Right cardiac atrium (tissue), 5 donors: ENCODE results near the gene WASF3. TPM values are rescaled to one million over a fixed set of nuclear protein-coding genes. Genes with fewer than 3 reads are reported as not detected.

Experiments
- ATAC-seq, 2 donors: fragments of 200-7000 bp; cut with Tn5 transposase; one replicate each; pipeline versions ENCODE4 v1.8.0 to v1.9.1; 2020; ENCODE audit warnings: moderate library complexity in 2 of 2, mild to moderate bottlenecking in 1 of 2
- DNase-seq, 3 donors: peaks; one replicate each; pipeline ENCODE4 v3.0.0-alpha.2; 2020
- H3K27ac ChIP-seq: one replicate; pipeline ENCODE4 v1.5.1; 2013; ENCODE audit warnings: mild to moderate bottlenecking, low read length, control low read depth, moderate library complexity
- H3K27me3 ChIP-seq: one replicate; pipeline ENCODE4 v1.6.1; 2013; ENCODE audit not compliant: control insufficient read depth, insufficient read depth
- H3K4me1 ChIP-seq: one replicate; pipeline ENCODE4 v1.6.1; 2013; ENCODE audit warnings: low read length; ENCODE audit not compliant: control insufficient read depth, insufficient read depth
- H3K4me3 ChIP-seq: one replicate; pipeline ENCODE4 v1.5.1; 2013; ENCODE audit warnings: low read length, control low read depth
- H3K9me3 ChIP-seq: one replicate; pipeline ENCODE4 v1.6.1; 2013; ENCODE audit warnings: low read length; ENCODE audit not compliant: control insufficient read depth
- WGBS: extraction: QIAGEN DNeasy Blood & Tissue Kit; methylation state at CpG from one replicate; pipeline ENCODE4 v1.1.7; 2013; 5-methylcytosine and 5-hydroxymethylcytosine counted together
- intact Hi-C, 4 donors: fragments of 100-400 bp; cut with DNase I; formaldehyde crosslinking; loops; one replicate each; pipeline versions ENCODE4 v1.11.0 to v1.14.0; 2022 to 2023
- polyA plus RNA-seq: library from polyadenylated mRNA; stranded (reverse); fragments of 200-250 nt; gene quantifications from one replicate; pipeline ENCODE4 v1.2.3, GENCODE V29; 2013
- total RNA-seq, 4 donors: library from RNA; stranded (reverse); fragmentation: NEBNext Ultra II Directional; extraction: Animal tissue kit (Norgen Biotek cat#: 25700); gene quantifications; one replicate each; pipeline ENCODE4 v1.2.1, GENCODE V29; 2021
- donor health status: healthy with polysubstance abuse.
- donor health status: DM: no; HTN: yes; CAD: no.
- donor health status: DM: no; HTN: no; CAD: no.
- donor health status: DM: no; HTN: yes; CAD: no; lungs with severe emphysema.
- donor health status: DM: yes; HTN: yes; CAD: no.

WASF3 gene
- total and polyA plus RNA-seq, 5 donors = 5.9 to 16.0 (median 13.9) TPM

GRCh38 chr13:26590951-26591350 lies 33.5 kb downstream of the WASF3 start:
- Histone ChIP-seq H3K4me1 (peaks cover 2% of the 10 kb centered on the region), H3K27ac (no peak overlapping the region), H3K27me3 (no peaks in the 10 kb centered on the region), H3K4me3 (no peak overlapping the region), H3K9me3 (no peaks in the 10 kb centered on the region)
- intact Hi-C loops = no loop called here
- DNase-seq (no peak), ATAC-seq (no peak)
- WGBS = 56% methylated on average over 4 of the region's 4 CpGs

DNA sequence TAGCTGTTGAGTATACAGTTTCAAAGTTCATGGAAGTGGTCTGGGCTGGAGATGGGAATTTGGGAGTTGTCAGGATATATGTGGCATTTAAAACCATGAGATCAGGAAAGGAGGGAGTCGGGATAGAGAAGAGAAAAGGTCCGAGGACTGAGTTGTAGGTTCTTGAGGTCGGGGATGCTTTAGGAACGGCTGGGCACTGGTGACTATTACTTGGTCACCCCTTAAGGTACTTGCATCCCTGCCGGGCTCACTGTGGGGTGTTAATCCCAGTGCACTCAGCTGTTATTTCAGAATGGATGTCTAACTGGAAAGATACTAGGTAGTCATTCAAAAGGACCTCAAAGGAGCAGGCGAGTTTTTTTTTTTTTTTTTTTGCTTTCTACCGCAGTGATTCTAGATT lies 34.2 kb downstream of the WASF3 start:
- intact Hi-C loops = no loop called here
- no peak for ATAC-seq
- WGBS = 85% methylated on average over 7 of the region's 7 CpGs
- no peaks in the 10 kb centered on the region for H3K27me3 ChIP-seq
- H3K4me1 ChIP-seq = peaks cover 2% of the 10 kb centered on the region
- H3K9me3 ChIP-seq = no peaks in the 10 kb centered on the region
- DNase-seq = no peak
- no peak overlapping the region for H3K4me3 ChIP-seq
- H3K27ac ChIP-seq = no peak overlapping the region

DNA sequence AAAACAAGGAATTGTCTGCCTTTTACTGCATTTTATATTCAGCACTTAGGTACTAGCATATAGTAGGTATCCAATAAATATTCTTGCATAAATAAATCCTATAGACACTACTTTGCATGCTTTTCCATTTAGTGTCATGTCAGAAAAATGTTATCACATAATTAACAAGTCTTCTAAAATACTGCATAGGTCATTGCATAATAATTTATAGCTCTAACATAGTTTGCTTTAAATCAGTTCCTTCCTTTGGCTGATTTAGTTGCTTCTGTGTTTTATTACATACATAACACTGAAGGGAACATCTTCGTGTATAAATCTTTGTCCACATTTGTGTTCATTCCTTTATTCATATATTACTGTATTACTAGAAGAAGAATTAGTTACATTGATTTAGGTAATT lies 36.2 kb downstream of the WASF3 start:
- H3K4me1 ChIP-seq = peaks cover 2% of the 10 kb centered on the region
- 87% methylated on average over 1 of the region's 1 CpG for WGBS
- DNase-seq (no peak), ATAC-seq (no peak)
- H3K27ac ChIP-seq = no peak overlapping the region
- no peaks in the 10 kb centered on the region for H3K9me3 ChIP-seq
- no peak overlapping the region for H3K4me3 ChIP-seq
- intact Hi-C loops = no loop called here
- H3K27me3 ChIP-seq = no peaks in the 10 kb centered on the region

GRCh38 chr13:26594363-26594762 lies 36.9 kb downstream of the WASF3 start:
- ATAC-seq = no peak
- intact Hi-C loops = no loop called here
- H3K4me1 ChIP-seq = no peaks in the 10 kb centered on the region
- WGBS = 62% methylated on average over 8 of the region's 8 CpGs
- no peak for DNase-seq
- H3K9me3 ChIP-seq = no peaks in the 10 kb centered on the region
- no peak overlapping the region for H3K4me3 ChIP-seq
- no peaks in the 10 kb centered on the region for H3K27me3 ChIP-seq
- no peak overlapping the region for H3K27ac ChIP-seq

DNA sequence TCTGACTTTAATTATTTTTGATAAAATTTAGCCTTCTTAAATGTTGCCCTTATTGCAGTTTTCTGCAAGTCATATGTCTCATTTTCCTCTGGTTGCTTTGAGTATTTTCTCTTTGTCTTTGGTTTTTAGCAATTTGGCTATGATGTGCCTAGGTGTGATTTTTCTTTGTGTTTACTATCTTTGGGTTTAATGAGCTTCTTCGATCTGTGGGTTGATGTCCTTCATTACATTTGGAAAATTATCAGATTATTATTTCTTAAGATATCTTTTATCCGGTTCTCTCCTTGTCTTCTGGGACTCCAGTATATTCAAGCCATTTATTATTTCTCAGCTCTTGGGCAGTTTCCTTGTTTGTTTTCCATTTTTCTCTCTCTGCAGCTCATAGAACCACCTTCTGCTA lies 39.0 kb downstream of the WASF3 start:
- no peaks in the 10 kb centered on the region for H3K27me3 ChIP-seq
- DNase-seq (no peak), ATAC-seq (no peak)
- intact Hi-C loops = no loop called here
- 94% methylated on average over 2 of the region's 2 CpGs for whole genome bisulfite sequencing
- H3K4me3 ChIP-seq = no peak overlapping the region
- no peak overlapping the region for H3K27ac ChIP-seq
- peaks cover 2% of the 10 kb centered on the region for H3K4me1 ChIP-seq
- no peaks in the 10 kb centered on the region for H3K9me3 ChIP-seq

DNA sequence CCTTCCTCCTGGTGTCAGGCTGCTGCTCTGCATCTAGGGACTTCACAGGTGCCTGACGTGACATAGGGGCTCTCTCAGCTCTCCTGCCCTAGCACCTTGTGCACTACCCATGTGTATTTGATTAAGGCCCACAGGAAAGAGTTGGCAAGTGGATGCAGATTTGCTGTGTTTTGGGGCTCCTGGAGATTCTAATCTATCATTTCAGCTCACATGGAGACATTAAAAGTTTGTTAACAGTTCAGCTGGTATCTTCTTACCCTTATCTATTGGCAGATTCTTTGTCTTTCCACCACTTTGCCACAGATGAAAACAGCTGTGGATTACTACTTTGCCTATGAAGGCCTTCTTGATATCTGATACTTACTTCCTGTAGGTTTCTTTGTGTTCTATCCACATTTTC lies 41.9 kb downstream of the WASF3 start:
- Histone ChIP-seq H3K9me3 (no peaks in the 10 kb centered on the region), H3K4me1 (peaks cover 2% of the 10 kb centered on the region), H3K4me3 (no peak overlapping the region), H3K27me3 (no peaks in the 10 kb centered on the region), H3K27ac (no peak overlapping the region)
- DNase-seq (no peak), ATAC-seq (no peak)
- intact Hi-C loops = no loop called here
- WGBS = 89% methylated on average over 1 of the region's 1 CpG

DNA sequence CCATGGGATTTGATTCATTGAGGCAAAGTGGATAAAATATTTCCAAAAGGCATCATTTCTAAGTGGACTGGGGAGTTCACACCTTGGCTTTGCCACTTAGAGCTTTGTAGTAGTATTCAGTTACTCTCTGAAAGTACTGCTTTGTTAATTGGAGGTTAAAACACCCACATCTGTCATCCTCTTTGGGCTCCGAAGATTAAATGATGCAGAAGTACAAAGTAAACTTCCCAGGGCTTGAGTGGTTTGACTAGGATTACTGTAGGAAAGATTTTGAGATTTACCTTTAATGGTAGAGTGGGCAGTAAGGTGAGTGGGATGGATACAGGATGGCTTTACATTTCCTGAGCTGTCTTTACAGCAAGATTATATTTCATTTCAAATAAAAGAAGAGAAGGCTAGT lies 42.4 kb downstream of the WASF3 start:
- Histone ChIP-seq H3K27ac (no peak overlapping the region), H3K4me1 (peaks cover 2% of the 10 kb centered on the region), H3K27me3 (no peaks in the 10 kb centered on the region), H3K4me3 (no peak overlapping the region), H3K9me3 (no peaks in the 10 kb centered on the region)
- intact Hi-C loops = no loop called here
- ATAC-seq (no peak), DNase-seq (no peak)
- 78% methylated on average over 1 of the region's 1 CpG for WGBS

DNA sequence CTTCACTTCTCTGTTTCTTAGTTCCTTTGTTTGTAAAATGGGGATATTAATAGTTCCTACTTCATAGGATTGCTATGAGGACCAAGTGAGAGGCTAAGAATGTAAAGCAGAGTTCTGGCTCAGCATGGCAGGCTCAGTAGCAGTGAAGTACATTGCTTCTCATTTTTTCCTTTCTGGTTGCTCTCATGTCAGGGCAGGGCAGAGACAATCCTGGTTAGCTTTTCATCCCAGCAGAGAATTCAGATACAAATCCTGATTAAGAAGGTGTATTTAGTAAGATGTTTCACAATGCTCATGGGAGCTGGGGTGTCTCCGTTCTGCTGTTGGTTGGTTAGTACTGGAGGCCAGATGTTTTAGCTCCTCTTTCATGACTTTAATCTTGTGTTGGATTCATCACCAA lies 42.9 kb downstream of the WASF3 start:
- no peaks in the 10 kb centered on the region for H3K27me3 ChIP-seq
- DNase-seq (no peak), ATAC-seq (no peak)
- no peaks in the 10 kb centered on the region for H3K9me3 ChIP-seq
- WGBS = 83% methylated on average over 1 of the region's 1 CpG
- intact Hi-C loops = no loop called here
- H3K4me1 ChIP-seq = peaks cover 4% of the 10 kb centered on the region
- H3K27ac ChIP-seq = no peak overlapping the region
- no peak overlapping the region for H3K4me3 ChIP-seq

- Histone ChIP-seq H3K27ac (no peak overlapping the region), H3K4me3 (no peak overlapping the region), H3K27me3 (no peaks in the 10 kb centered on the region), H3K4me1 (peaks cover 4% of the 10 kb centered on the region), H3K9me3 (no peaks in the 10 kb centered on the region)
- 29% methylated on average over 2 of the region's 2 CpGs for WGBS
- intact Hi-C loops = no loop called here
- DNase-seq = no peak
- no peak for ATAC-seq
Measured at GRCh38 chr13:26601669-26602068, 44.2 kb downstream of the WASF3 start.

DNA sequence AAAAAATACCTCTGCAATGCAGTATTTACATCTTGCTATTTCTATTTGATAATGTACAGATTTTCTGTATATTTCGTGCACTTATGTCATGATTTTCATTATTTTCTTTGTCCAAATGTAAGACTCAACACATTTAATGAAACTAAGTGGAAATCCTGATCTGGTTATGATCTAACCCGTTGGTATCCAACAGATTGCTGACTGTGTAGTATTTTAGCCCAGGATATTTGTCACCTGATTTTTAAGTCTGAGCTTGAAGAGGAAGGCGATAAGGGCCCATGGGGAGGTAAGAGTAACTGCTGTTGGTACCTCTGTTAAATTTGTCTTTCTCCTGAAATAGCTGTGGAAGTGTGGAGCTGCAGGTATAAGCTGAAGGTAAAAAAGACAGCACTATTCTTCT lies 45.3 kb downstream of the WASF3 start:
- no peak overlapping the region for H3K4me3 ChIP-seq
- intact Hi-C loops = no loop called here

DNA sequence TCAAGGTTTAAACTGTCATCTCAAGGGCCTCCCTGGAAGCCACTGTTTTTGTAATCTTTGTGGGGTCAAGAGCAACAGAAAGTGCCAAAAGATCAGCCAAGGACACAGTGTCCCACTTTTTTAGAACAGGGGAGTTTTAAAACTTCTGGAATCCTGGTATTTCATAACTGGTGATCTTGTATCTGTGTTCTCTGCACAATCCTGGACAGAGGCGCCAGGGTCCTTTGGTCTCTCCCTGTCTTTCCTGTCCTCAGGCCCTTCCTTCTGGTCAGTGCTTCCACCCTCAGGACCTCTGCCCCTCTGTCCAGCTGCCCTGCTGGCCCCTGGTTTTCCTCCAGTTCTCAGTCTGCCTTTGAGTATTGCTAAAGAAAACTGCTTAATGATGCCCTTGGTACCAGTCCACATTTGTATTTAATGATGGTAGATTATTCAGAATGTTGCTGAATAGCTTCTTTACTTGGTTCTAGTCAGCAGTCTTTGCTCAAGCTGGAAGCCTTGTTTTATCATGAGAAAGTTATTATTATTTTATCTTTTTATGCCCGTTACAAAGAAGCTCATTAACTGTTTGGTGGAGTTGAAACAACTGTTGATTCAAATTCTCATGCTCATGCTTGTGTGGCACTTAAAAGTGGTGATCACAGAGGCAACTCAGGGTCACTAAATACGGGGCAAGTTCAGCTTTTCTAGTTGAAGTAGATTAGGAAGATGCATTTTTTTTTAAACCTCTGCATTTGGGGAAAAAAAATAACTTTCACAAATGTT lies 47.5 kb downstream of the WASF3 start:
- 51% methylated on average over 3 of the region's 3 CpGs for WGBS
- Histone ChIP-seq H3K27ac (peak overlapping the region; percentile 51), H3K4me3 (no peak overlapping the region), H3K27me3 (no peaks in the 10 kb centered on the region), H3K9me3 (no peaks in the 10 kb centered on the region), H3K4me1 (peaks cover 4% of the 10 kb centered on the region)
- DNase-seq (peak; percentile 58 to 89 (median 67)), ATAC-seq (peak; percentile 96)
- intact Hi-C loops = no loop called here

More for the DNA sequence above, 45.3 kb downstream of the WASF3 start:
- no peaks in the 10 kb centered on the region for H3K9me3 ChIP-seq
- 86% methylated on average over 3 of the region's 3 CpGs for WGBS
- H3K4me1 ChIP-seq = peaks cover 4% of the 10 kb centered on the region
- H3K27me3 ChIP-seq = no peaks in the 10 kb centered on the region
- DNase-seq = no peak
- no peak for ATAC-seq
- no peak overlapping the region for H3K27ac ChIP-seq

DNA sequence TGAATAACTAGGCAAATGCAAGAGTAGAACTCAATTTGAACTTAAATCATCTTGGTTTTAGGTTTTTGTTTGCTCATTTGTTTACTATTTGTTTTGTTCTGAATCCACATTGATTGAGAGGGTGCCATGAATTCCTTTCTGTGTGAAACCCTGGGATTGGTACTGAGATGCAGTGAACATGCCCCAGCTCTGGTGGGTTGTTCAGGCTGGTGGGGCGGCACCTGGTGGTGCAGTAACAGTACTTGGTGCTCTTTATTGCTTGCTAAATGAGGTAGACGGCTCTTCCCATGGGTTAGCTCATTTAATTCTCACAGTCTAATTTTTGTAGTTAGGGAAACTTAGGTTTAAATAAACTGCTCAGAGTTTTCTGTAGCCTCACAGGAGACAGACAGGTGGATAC lies 48.4 kb downstream of the WASF3 start:
- Histone ChIP-seq H3K4me1 (peaks cover 4% of the 10 kb centered on the region), H3K9me3 (no peaks in the 10 kb centered on the region), H3K27ac (no peak overlapping the region), H3K27me3 (no peaks in the 10 kb centered on the region), H3K4me3 (no peak overlapping the region)
- DNase-seq (no peak), ATAC-seq (no peak)
- 87% methylated on average over 2 of the region's 2 CpGs for WGBS
- intact Hi-C loops = no loop called here
